Small intestine (tissue), 16 donors: ENCODE measurements around the gene HSPE1. TPM values are rescaled to one million over a fixed set of nuclear protein-coding genes. Genes with fewer than 3 reads are reported as not detected.
"Not testable (repeated sequence)": the region's sequence is repeated elsewhere in the genome, so short reads cannot be mapped to it uniquely, and the experiment has no call there.

ENCODE experiments used
- DNase-seq, 2 donors: peaks; one replicate each; pipeline versions ENCODE4 v3.0.0 to v3.0.0-alpha.2; 2013
- FAIRE-seq: peaks from 2 replicates; lab custom pipeline; 2012; peaks lifted over from hg19 to GRCh38; lab: Jason Lieb, UNC
- H3K27ac ChIP-seq, 3 donors: one replicate each; pipeline ENCODE4 v1.5.1; 2013; ENCODE audit warnings: low read length in 2 of 3, mild to moderate bottlenecking in 2 of 3, control low read depth in 1 of 3, inconsistent platforms in 1 of 3, low read depth in 1 of 3, moderate library complexity in 1 of 3
- H3K27me3 ChIP-seq, 3 donors: one replicate each; pipeline ENCODE4 v1.6.1; 2013; ENCODE audit warnings: low read length in 3 of 3, inconsistent platforms in 1 of 3; ENCODE audit not compliant: control insufficient read depth in 3 of 3, insufficient read depth in 3 of 3
- H3K36me3 ChIP-seq, 3 donors: one replicate each; pipeline ENCODE4 v1.6.1; 2013; ENCODE audit warnings: low read length in 3 of 3, inconsistent platforms in 1 of 3, low read depth in 1 of 3, mild to moderate bottlenecking in 1 of 3, moderate library complexity in 1 of 3; ENCODE audit not compliant: control insufficient read depth in 3 of 3, insufficient read depth in 2 of 3
- H3K4me1 ChIP-seq, 3 donors: one replicate each; pipeline ENCODE4 v1.6.1; 2013; ENCODE audit warnings: low read length in 2 of 3, inconsistent platforms in 1 of 3, low read depth in 1 of 3, mild to moderate bottlenecking in 1 of 3, moderate library complexity in 1 of 3; ENCODE audit not compliant: control insufficient read depth in 3 of 3, insufficient read depth in 2 of 3
- H3K4me3 ChIP-seq, 3 donors: one replicate each; pipeline ENCODE4 v1.5.1; 2013; ENCODE audit warnings: low read length in 3 of 3, control low read depth in 1 of 3, inconsistent platforms in 1 of 3, low read depth in 1 of 3, mild to moderate bottlenecking in 1 of 3, moderate library complexity in 1 of 3
- H3K9me3 ChIP-seq, 2 donors: one replicate each; pipeline ENCODE4 v1.6.1; 2013; ENCODE audit warnings: low read depth in 1 of 2, low read length in 1 of 2; ENCODE audit not compliant: control insufficient read depth in 2 of 2, insufficient read depth in 1 of 2
- WGBS, 3 donors: extraction: QIAGEN DNeasy Blood & Tissue Kit; methylation state at CpG; one replicate each; pipeline ENCODE4 v1.1.7; 2013; 5-methylcytosine and 5-hydroxymethylcytosine counted together
- long read RNA-seq, 10 donors: transcript quantifications; one replicate each; lab custom pipeline, GENCODE V29; 2026
- polyA plus RNA-seq, 4 donors: library from polyadenylated mRNA; stranded (reverse) in 3 of 4; unstranded in 1 of 4; fragments of 200-250 nt in 3 of 4; fragments of 120-200 nt in 1 of 4; gene quantifications; one replicate each; pipeline versions ENCODE4 v1.2.1 to v1.2.3, GENCODE V29; 2013
- donor health status: healthy with polysubstance abuse.
- donor health status: control.
- donor health status: control.
- donor health status: Bipolar disorder and iron deficiency.
- donor health status: healthy.

Gene HSPE1
- 100 to 1,000 TPM; 132 to 259 (median 226) TPM for polyA plus RNA-seq
- long read RNA-seq, donor 1, result 0 reads
- long read RNA-seq, donor 2, transcript HSPE1-201 (4 exons, 950 nt), result major isoform, 164 of 204 reads
- long read RNA-seq, donor 2, partial matches to known transcripts, result 38 of 204 reads
- long read RNA-seq, donor 2, other reads (novel, unspliced or antisense), result 0 of 204 reads
- long read RNA-seq, donor 3, transcript HSPE1-206 (2 exons, 569 nt), result minor isoform, 9 of 211 reads
- long read RNA-seq, donor 3, transcript HSPE1-201 (4 exons, 950 nt), result major isoform, 141 of 211 reads
- long read RNA-seq, donor 3, transcript HSPE1-202 (3 exons, 570 nt), result minor isoform, 7 of 211 reads
- long read RNA-seq, donor 3, partial matches to known transcripts, result 49 of 211 reads
- long read RNA-seq, donor 3, other reads (novel, unspliced or antisense), result 0 of 211 reads
- long read RNA-seq, donor 4, partial matches to known transcripts, result 0 of 4 reads
- long read RNA-seq, donor 4, other reads (novel, unspliced or antisense), result 0 of 4 reads
- long read RNA-seq, donor 5, transcript HSPE1-201 (4 exons, 950 nt), result major isoform, 52 of 88 reads
- long read RNA-seq, donor 5, partial matches to known transcripts, result 32 of 88 reads
- long read RNA-seq, donor 5, other reads (novel, unspliced or antisense), result 0 of 88 reads
- long read RNA-seq, donor 6, transcript HSPE1-202 (3 exons, 570 nt), result minor isoform, 6 of 192 reads
- long read RNA-seq, donor 6, transcript HSPE1-201 (4 exons, 950 nt), result major isoform, 152 of 192 reads
- long read RNA-seq, donor 6, partial matches to known transcripts, result 30 of 192 reads
- long read RNA-seq, donor 6, other reads (novel, unspliced or antisense), result 0 of 192 reads
- long read RNA-seq, donor 7, result 0 reads
- long read RNA-seq, donor 8, transcript HSPE1-201 (4 exons, 950 nt), result major isoform, 17 of 17 reads
- long read RNA-seq, donor 8, partial matches to known transcripts, result 0 of 17 reads
- long read RNA-seq, donor 8, other reads (novel, unspliced or antisense), result 0 of 17 reads
- long read RNA-seq, donor 9, transcript HSPE1-201 (4 exons, 950 nt), result major isoform, 43 of 52 reads
- long read RNA-seq, donor 9, partial matches to known transcripts, result 5 of 52 reads
- long read RNA-seq, donor 9, other reads (novel, unspliced or antisense), result 0 of 52 reads
- long read RNA-seq, donor 10, transcript HSPE1-201 (4 exons, 950 nt), result major isoform, 229 of 286 reads
- long read RNA-seq, donor 10, transcript HSPE1-202 (3 exons, 570 nt), result minor isoform, 7 of 286 reads
- long read RNA-seq, donor 10, transcript HSPE1-206 (2 exons, 569 nt), result minor isoform, 8 of 286 reads
- long read RNA-seq, donor 10, partial matches to known transcripts, result 39 of 286 reads
- long read RNA-seq, donor 10, other reads (novel, unspliced or antisense), result 0 of 286 reads

DNA sequence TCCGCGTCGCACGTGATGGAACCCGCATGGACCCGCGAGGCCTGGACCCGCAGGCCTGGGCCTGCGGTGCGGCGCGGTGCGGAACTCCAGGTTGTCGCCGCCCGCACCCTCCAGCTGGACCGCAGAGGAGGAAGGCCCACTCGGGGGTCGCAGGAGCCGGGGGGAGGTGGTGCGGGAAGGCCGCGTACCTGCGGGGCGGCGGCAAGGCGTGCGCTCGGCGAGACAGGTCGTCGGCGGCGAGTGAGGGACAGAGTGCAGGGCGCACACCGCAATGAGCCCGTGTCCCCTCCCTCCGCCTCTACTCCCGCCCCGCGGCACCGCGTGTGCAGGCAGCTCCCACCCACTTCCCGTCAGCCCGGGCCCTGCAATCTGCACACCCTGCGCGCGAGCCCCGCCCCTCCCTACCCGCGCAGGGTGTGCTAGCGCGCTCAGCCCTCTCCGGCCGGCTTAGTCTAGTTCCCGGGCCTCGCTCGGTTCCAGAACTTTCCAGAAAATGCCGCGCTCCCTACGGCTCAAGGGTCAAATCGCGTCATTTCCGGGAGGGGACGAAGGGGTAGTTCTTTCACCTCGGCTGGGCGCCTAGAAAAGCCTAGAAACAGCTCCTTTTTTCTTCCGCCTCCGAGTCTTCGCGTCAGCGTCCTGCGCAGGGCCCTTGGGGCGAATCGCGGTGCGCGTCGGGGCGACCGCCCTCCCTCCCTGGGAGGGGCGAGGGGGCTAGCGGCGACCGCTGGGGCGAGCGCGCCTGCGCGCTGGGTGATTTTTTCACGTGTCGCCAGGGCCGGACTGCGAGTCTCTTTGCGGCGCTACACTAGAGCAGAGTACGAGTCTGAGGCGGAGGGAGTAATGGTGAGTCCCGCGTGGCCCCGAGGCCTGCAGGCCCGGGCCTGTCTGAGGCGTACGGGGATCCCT is at the start of gene HSPE1, which contains the start of gene HSPD1:
TSS of gene HSPE1 (plus strand) at position 786 of the 909 bp plus-strand sequence. CDS start at position 844, 58 bp downstream.
TSS of gene HSPD1 (minus strand) at position 247 of the 909 bp plus-strand sequence. CDS start 992 bp downstream, outside the sequence.
- no peak for FAIRE-seq
- H3K27me3 ChIP-seq, result no peaks in the 10 kb centered on the region

DNA sequence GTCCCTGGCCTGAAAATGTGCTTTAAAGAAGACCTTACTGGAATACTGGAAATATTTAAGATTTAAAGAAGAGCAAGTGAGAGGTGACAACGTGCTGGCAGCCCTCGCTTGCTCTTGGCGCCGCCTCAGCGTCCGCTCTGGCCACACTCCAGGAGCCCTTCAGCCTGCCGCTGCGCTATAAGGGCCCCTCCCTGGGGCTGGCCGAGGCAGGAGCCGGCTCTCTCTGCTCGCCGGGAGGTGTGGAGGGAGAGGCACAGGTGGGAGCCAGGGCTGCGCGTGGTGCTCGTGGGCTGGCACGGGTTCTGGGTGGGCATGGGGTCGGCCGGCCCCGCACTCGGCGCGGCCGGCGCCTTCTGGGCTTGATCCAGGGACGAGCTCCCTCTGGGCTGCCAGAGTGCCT is 49.7 kb upstream of the HSPE1 start:
- Histone ChIP-seq H3K4me1 (peaks cover 0 to 7% (median 6%) of the 10 kb centered on the region in 3 donors), H3K27me3 (no peaks in the 10 kb centered on the region), H3K27ac (no peak overlapping the region), H3K36me3 (no peaks in the 10 kb centered on the region), H3K9me3 (no peaks in the 10 kb centered on the region), H3K4me3 (no peak overlapping the region)
- WGBS, 3 donors, result 92 to 95% (median 94%) methylated on average over 24 to 25 of the region's 25 CpGs
- DNase-seq (no peak), FAIRE-seq (no peak)

More for the DNA sequence above, at the start of gene HSPE1, which contains the start of gene HSPD1:
- Histone ChIP-seq H3K4me1 (peaks cover 7 to 18% (median 16%) of the 10 kb centered on the region in 3 donors), H3K27ac (peak within 1 kb of the TSS; percentile 89 to 97 (median 93)), H3K9me3 (no peaks in the 10 kb centered on the region), H3K36me3 (peaks cover 2 to 26% (median 4%) of the 10 kb centered on the region in 3 donors), H3K4me3 (peak within 1 kb of the TSS; percentile 77 to 82 (median 81))
- whole genome bisulfite sequencing, 3 donors, result 0% methylated on average over 78 to 104 of the region's 104 CpGs
- DNase-seq, result peak; percentile 100

DNA sequence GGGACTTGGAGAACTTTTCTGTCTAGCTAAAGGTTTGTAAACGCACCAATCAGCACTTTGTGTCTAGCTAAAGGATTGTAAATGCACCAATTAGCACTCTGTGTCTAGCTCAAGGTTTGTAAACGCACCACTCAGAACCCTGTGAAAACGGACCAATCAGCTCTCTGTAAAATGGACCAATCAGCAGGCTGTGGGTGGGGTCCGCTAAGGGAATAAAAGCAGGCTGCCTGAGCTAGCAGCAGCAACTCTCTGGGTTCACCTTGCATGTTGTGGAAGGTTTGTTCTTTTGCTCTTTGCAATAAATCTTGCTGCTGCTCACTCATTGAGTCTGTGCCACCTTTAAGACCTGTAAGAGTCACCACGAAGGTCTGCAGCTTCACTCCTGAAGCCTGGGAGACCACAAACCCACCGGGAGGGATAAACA is 49.2 kb upstream of the HSPE1 start:
- H3K27me3 ChIP-seq, H3K4me3 ChIP-seq, H3K4me1 ChIP-seq, H3K27ac ChIP-seq, DNase-seq, FAIRE-seq, H3K36me3 ChIP-seq, H3K9me3 ChIP-seq: not testable (repeated sequence)
- WGBS, 3 donors, result 82 to 93% (median 88%) methylated on average over 6 of the region's 6 CpGs

DNA sequence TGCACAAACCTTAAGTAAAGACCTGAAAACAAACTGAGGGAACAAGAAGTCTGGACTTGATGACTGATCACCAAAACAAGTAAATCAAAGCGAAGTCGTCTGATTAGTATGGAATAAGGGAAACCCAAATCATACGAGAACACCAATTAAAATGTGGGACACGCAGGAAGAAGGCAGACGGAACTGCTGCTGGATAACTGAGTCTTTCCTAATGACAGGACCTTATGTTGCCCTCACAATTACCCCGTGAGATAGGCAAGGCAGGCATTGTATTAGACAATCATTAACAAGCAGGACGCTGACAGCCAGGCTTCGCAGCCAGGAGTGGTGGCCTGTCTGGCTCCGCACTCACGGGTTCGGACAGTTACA is 47.4 kb upstream of the HSPE1 start:
- FAIRE-seq, result no peak
- 0 to 3% (median 3%) methylated on average over 11 of the region's 11 CpGs for WGBS, 3 donors
- no peak for DNase-seq
- Histone ChIP-seq H3K27me3 (no peaks in the 10 kb centered on the region), H3K4me3 (peak overlapping the region; percentile 21 to 78 (median 64)), H3K27ac (peak overlapping the region; percentile 86 to 99 (median 93)), H3K4me1 (peaks cover 0 to 7% (median 6%) of the 10 kb centered on the region in 3 donors), H3K9me3 (no peaks in the 10 kb centered on the region), H3K36me3 (no peaks in the 10 kb centered on the region)

DNA sequence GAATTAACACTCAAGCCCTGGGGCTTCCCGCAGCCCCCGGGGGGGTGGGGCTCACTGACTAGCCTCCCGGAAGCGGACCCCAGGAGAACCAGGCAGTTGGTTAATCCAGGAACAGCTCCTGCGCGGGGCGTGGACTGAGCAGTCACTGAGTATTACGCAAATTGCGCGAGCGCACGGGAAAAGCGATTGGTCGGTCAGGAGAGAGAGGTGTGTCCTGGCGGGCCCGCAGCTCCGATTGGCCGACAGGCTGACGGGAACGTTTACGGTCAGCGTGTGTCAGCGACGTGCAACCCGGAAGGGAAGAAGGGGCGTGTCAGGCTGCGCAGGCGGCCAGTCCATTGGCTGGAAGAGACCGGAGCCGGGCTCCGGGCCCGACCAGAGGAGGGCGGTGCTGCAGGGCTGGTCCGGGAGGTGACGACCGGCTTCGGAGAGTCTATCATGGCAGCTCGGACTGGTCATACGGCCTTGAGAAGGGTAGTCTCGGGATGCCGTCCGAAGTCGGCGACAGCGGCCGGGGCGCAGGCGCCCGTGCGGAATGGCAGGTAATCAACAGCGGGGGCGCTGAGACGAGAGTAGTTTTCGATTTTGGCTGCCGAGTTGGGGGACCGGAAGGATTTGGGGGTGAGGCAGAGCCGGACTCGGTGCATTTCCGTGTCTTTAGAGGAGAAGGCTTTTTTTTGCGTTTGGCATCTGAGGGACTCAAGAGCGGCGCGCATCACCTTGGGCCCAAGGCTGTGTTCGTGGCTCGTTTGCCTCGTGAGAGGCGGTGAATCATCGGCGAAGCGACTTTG is 46.9 kb upstream of the HSPE1 start, which contains the start of gene COQ10B:
TSS of gene COQ10B (plus strand) at position 430 of the 791 bp plus-strand sequence. CDS start at position 439, 9 bp downstream.
- H3K36me3 ChIP-seq, result no peaks in the 10 kb centered on the region
- no peaks in the 10 kb centered on the region for H3K27me3 ChIP-seq
- peaks cover 0 to 7% (median 6%) of the 10 kb centered on the region in 3 donors for H3K4me1 ChIP-seq
- peak within 1 kb of the TSS; percentile 69 to 80 (median 78) for H3K4me3 ChIP-seq
- no peaks in the 10 kb centered on the region for H3K9me3 ChIP-seq
- 0% methylated on average over 63 to 70 of the region's 70 CpGs for WGBS, 3 donors
- DNase-seq, result peak; percentile 99 to 100
- H3K27ac ChIP-seq, result peak within 1 kb of the TSS; percentile 97 to 99 (median 98)
- FAIRE-seq, result peak; percentile 26

DNA sequence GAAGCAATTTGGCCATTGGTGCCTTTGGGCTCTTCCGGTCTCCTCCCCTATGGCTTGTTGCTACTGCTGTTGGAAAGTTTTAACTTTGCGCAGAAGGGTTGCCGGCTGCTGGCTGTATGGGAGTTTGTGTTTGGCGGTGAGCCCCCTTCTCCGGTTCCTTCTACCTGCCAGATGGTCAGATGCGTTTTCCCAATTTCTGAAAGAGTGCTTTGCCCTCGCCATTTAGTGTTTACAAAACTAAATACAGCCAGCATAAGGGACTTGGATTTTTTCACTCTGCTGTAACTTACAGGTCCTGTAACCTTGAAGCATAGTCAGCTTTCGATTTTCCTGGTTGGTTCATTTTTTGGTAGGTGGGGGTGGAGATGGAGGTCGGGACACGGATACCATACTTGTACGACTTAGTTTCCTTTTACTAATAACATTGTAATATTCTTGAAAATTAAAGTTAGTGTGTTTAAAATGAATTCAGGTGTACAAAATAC is 46.2 kb upstream of the HSPE1 start:
- H3K9me3 ChIP-seq, result no peaks in the 10 kb centered on the region
- no peak for DNase-seq
- no peaks in the 10 kb centered on the region for H3K36me3 ChIP-seq
- 0 to 1% (median 0%) methylated on average over 11 of the region's 11 CpGs for WGBS, 3 donors
- peak overlapping the region; percentile 69 to 80 (median 78) for H3K4me3 ChIP-seq
- no peaks in the 10 kb centered on the region for H3K27me3 ChIP-seq
- no peak for FAIRE-seq
- peak overlapping the region; percentile 97 to 99 (median 98) for H3K27ac ChIP-seq
- peaks cover 0 to 7% (median 6%) of the 10 kb centered on the region in 3 donors for H3K4me1 ChIP-seq
